Activated naive CD8-positive, alpha-beta T cell treated with anti-CD3 and anti-CD28 coated beads, Interleukin-2, amount 50 U/mL, for 16 hours (primary cell): ENCODE measurements around the gene TLE2.
"Not testable (repeated sequence)": the region's sequence is repeated elsewhere in the genome, so short reads cannot be mapped to it uniquely, and the experiment has no call there.

Source experiments
- DNase-seq: peaks from one replicate; pipeline ENCODE4 v3.0.0-alpha.2; 2020; ENCODE audit warnings: low read depth, low spot score

Gene TLE2

GRCh38 chr19:3013263-3013725 lies 15.8 kb downstream of the TLE2 start:
- no peak for DNase-seq

- no peak for DNase-seq
Measured at GRCh38 chr19:3012621-3013262, 16.3 kb downstream of the TLE2 start.

- not testable (repeated sequence) for DNase-seq
Measured at GRCh38 chr19:3012059-3012458, 17.0 kb downstream of the TLE2 start.

GRCh38 chr19:3010871-3011270 lies 18.2 kb downstream of the TLE2 start:
- DNase-seq: no peak

- DNase-seq: no peak
Measured at GRCh38 chr19:3008994-3009393, 20.1 kb downstream of the TLE2 start.

- DNase-seq: no peak
Measured at GRCh38 chr19:3007975-3008374, 21.1 kb downstream of the TLE2 start.

- no peak for DNase-seq
Measured at GRCh38 chr19:3006075-3006767, 22.9 kb downstream of the TLE2 start.

GRCh38 chr19:3005345-3005744 lies 23.7 kb downstream of the TLE2 start:
- no peak for DNase-seq

GRCh38 chr19:3004522-3004921 lies 24.6 kb downstream of the TLE2 start:
- DNase-seq: no peak

- no peak for DNase-seq
Measured at GRCh38 chr19:3003046-3003445, 26.0 kb downstream of the TLE2 start.

- DNase-seq: no peak
Measured at GRCh38 chr19:3001235-3001800, 27.8 kb downstream of the TLE2 start.

- DNase-seq: no peak
Measured at GRCh38 chr19:2998642-2999041, 30.4 kb downstream of the TLE2 start.

- no peak for DNase-seq
Measured at GRCh38 chr19:2997720-2998119, 31.4 kb downstream of the TLE2 start.

GRCh38 chr19:2994588-2995131 lies 34.4 kb downstream of the TLE2 start:
- DNase-seq: no peak

GRCh38 chr19:2993579-2993978 lies 35.5 kb downstream of the TLE2 start:
- no peak for DNase-seq

- DNase-seq: no peak
Measured at GRCh38 chr19:2992958-2993357, 36.1 kb downstream of the TLE2 start.

- DNase-seq: not testable (repeated sequence)
Measured at GRCh38 chr19:2992333-2992732, 36.7 kb downstream of the TLE2 start.

- DNase-seq: no peak
Measured at GRCh38 chr19:2989236-2989946, 39.7 kb downstream of the TLE2 start.

GRCh38 chr19:2988568-2988967 lies 40.5 kb downstream of the TLE2 start:
- no peak for DNase-seq

GRCh38 chr19:2987797-2988196 lies 41.3 kb downstream of the TLE2 start:
- DNase-seq: no peak

- no peak for DNase-seq
Measured at GRCh38 chr19:2986951-2987524, 42.0 kb downstream of the TLE2 start.

GRCh38 chr19:2984215-2984528 lies 44.9 kb downstream of the TLE2 start:
- no peak for DNase-seq
